Measurements from ENCODE around the gene ZNF512.

DNA sequence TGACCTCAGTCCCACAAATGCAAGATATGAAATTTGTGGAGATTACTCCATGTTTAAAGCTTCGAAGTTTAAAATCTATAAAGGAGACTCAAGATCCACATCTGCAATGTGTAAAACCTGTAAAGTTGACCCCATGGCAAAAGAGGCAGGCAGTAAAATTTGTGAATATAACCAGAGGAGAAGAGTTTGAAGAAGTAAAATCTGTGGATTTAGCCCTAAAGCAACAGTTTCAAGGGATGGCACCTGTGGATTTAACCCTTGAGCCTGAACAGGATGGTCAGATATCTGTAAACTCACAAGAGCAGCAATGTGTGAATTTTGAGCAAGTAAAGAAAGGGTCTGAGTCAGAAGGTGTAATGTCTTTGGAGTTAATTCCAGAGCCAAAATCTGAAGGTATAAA, 11.2 kb upstream of the ZNF512 start:
- TF ChIP-seq POLR2AphosphoS5 (IDR thresholded peaks at IDR 0.05), result no peak
- TF ChIP-seq, protein P1, sequence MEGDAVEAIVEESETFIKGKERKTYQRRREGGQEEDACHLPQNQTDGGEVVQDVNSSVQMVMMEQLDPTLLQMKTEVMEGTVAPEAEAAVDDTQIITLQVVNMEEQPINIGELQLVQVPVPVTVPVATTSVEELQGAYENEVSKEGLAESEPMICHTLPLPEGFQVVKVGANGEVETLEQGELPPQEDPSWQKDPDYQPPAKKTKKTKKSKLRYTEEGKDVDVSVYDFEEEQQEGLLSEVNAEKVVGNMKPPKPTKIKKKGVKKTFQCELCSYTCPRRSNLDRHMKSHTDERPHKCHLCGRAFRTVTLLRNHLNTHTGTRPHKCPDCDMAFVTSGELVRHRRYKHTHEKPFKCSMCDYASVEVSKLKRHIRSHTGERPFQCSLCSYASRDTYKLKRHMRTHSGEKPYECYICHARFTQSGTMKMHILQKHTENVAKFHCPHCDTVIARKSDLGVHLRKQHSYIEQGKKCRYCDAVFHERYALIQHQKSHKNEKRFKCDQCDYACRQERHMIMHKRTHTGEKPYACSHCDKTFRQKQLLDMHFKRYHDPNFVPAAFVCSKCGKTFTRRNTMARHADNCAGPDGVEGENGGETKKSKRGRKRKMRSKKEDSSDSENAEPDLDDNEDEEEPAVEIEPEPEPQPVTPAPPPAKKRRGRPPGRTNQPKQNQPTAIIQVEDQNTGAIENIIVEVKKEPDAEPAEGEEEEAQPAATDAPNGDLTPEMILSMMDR (IDR thresholded peaks at IDR 0.05), result no peak
